Neural progenitor cell (in vitro differentiated cells): Measurements from ENCODE around the gene RIMS1.

Experiments
- CTCF ChIP-seq: fragments of 200-600 bp; sonication (generic); IDR thresholded peaks from 2 replicates; pipeline ENCODE4 v1.5.1; 2017; ENCODE audit warnings: antibody characterized with exemption, mild to moderate bottlenecking
- EZH2 ChIP-seq: fragments of 200-600 bp; sonication (generic); IDR thresholded peaks from 2 replicates; pipeline ENCODE4 v1.6.1; 2017; ENCODE audit warnings: antibody characterized with exemption, mild to moderate bottlenecking, moderate library complexity

- no peak for TF ChIP-seq CTCF
- TF ChIP-seq EZH2, result no peak
These were observed 374.1 kb downstream of the RIMS1 start for GRCh38 chr6:72260489-72260888.
